LNCaP clone FGC (cell line): ENCODE results near the gene IQSEC3.
"Not testable (repeated sequence)": the region's sequence is repeated elsewhere in the genome, so short reads cannot be mapped to it uniquely, and the experiment has no call there.

Source experiments
- DNase-seq: peaks from one replicate; pipeline ENCODE4 v3.0.0-alpha.2; 2011; ENCODE audit warnings: low read depth
- H3K4me3 ChIP-seq: 2 replicates; pipeline ENCODE4 v1.5.1; 2011; ENCODE audit warnings: mild to moderate bottlenecking, low read depth, low read length, control low read depth
- CTCF ChIP-seq: IDR thresholded peaks from 2 replicates; pipeline ENCODE4 v1.5.1; 2012; ENCODE audit warnings: mild to moderate bottlenecking; ENCODE audit not compliant: control insufficient read depth, insufficient read depth; ENCODE audit errors: extremely low read depth

The IQSEC3 gene

GRCh38 chr12:66428-66781, at the start of gene IQSEC3:
Gene IQSEC3, plus strand, starts transcription at chr12:66767. Its CDS starts 116 bp downstream, at chr12:66883.
- DNase-seq, H3K4me3 ChIP-seq: not testable (repeated sequence)

- not testable (repeated sequence) for DNase-seq, H3K4me3 ChIP-seq
Measured at GRCh38 chr12:17370-18340, 48.9 kb upstream of the IQSEC3 start.

- not testable (repeated sequence) for H3K4me3 ChIP-seq, DNase-seq
Measured at GRCh38 chr12:18821-19567, 47.6 kb upstream of the IQSEC3 start.

GRCh38 chr12:19906-20305, 46.7 kb upstream of the IQSEC3 start:
- H3K4me3 ChIP-seq, DNase-seq: not testable (repeated sequence)

GRCh38 chr12:20757-21156, 45.8 kb upstream of the IQSEC3 start:
- no peak for DNase-seq
- H3K4me3 ChIP-seq: no peak overlapping the region
- no peak for TF ChIP-seq CTCF

- H3K4me3 ChIP-seq: no peak overlapping the region
- no peak for DNase-seq
- no peak for TF ChIP-seq CTCF
Measured at GRCh38 chr12:21301-22189, 45.0 kb upstream of the IQSEC3 start.

GRCh38 chr12:22190-22529, 44.4 kb upstream of the IQSEC3 start:
- no peak for TF ChIP-seq CTCF
- DNase-seq: no peak
- no peak overlapping the region for H3K4me3 ChIP-seq

- no peak for DNase-seq
- no peak overlapping the region for H3K4me3 ChIP-seq
- no peak for TF ChIP-seq CTCF
Measured at GRCh38 chr12:22530-23201, 43.9 kb upstream of the IQSEC3 start.

- not testable (repeated sequence) for DNase-seq, H3K4me3 ChIP-seq
Measured at GRCh38 chr12:27904-28303, 38.7 kb upstream of the IQSEC3 start.

- H3K4me3 ChIP-seq, DNase-seq: not testable (repeated sequence)
Measured at GRCh38 chr12:38775-39174, 27.8 kb upstream of the IQSEC3 start.

GRCh38 chr12:39555-40265, 26.9 kb upstream of the IQSEC3 start:
- H3K4me3 ChIP-seq, DNase-seq: not testable (repeated sequence)

GRCh38 chr12:44352-44751, 22.2 kb upstream of the IQSEC3 start:
- H3K4me3 ChIP-seq, DNase-seq: not testable (repeated sequence)
